ENCODE results near the gene SELP. TPM values are rescaled to one million over a fixed set of nuclear protein-coding genes. Genes with fewer than 3 reads are reported as not detected.

SELP gene
- total and polyA plus RNA-seq, 2 of the 8 experiments (the other 6 are each of a cell fraction or from before 2014, with no cell fraction given) = not detected

GRCh38 chr1:169568497-169568896 lies 61.4 kb downstream of the SELP start:
- H3K18ac ChIP-seq (ENCODE audit: extremely low read depth, low read length) = no peak overlapping the region
- no peak overlapping the region for H2AFZ ChIP-seq (ENCODE audit: low read length)
- ChIA-PET CTCF (ENCODE audit: partially characterized antibody) (interaction anchor here (1.1 to 1.8 kb wide), 2 partner anchors 9 to 33 kb away, joined by 4 to 5 read pairs; no protein-coding TSS in a partner anchor), POLR2A (ENCODE audit: partially characterized antibody) (no interaction called here)
- H3K36me3 ChIP-seq (ENCODE audit: control insufficient read depth in 2 of 4, insufficient read depth in 4 of 4, low read length in 3 of 4) = no peaks in the 10 kb centered on the region
- WGBS, 2 experiments (ENCODE audit: extremely low coverage in 1 of 2, insufficient coverage in 1 of 2, insufficient read length in 1 of 2, insufficient replicate concordance in 2 of 2, low coverage in 1 of 2, low lambda C conversion rate in 2 of 2, missing lambda C conversion rate in 1 of 2) = 92% methylated on average over 1 of the region's 1 CpG; no CpG with 5 or more reads in 1 of the 2 experiments
- no peak overlapping the region for H3K23ac ChIP-seq (ENCODE audit: insufficient read length)
- H2AK5ac ChIP-seq (ENCODE audit: low read depth, low read length) = no peak overlapping the region
- H3K4ac ChIP-seq (replicated peaks; ENCODE audit: insufficient read length, low read depth, low read length) = no peak overlapping the region
- H3K14ac ChIP-seq (ENCODE audit: insufficient read length) = no peak overlapping the region
- no peak overlapping the region for H2BK15ac ChIP-seq (ENCODE audit: low read length)
- H2BK120ac ChIP-seq (replicated peaks; ENCODE audit: low read depth, low read length) = no peak overlapping the region
- H4K8ac ChIP-seq (ENCODE audit: extremely low read depth, insufficient read depth, low read length) = no peak overlapping the region
- no peak overlapping the region for H3K4me2 ChIP-seq (ENCODE audit: insufficient read depth in 1 of 2, low read depth in 2 of 2, low read length in 2 of 2)
- no peak overlapping the region for H3K4me3 ChIP-seq (ENCODE audit: extremely low read depth in 1 of 4, insufficient read depth in 2 of 4, low read depth in 3 of 4, low read length in 4 of 4)
- H3K56ac ChIP-seq (replicated peaks; ENCODE audit: insufficient read length, low read depth, low read length) = no peak overlapping the region
- TF ChIP-seq SIN3A (conservative IDR thresholded peaks at IDR 0.05 in 1 of 2, IDR thresholded peaks at IDR 0.05 in 1 of 2; ENCODE audit: low read depth in 1 of 2, low read length in 2 of 2) (no peak), SIRT6 (IDR thresholded peaks at IDR 0.05; ENCODE audit: low read length) (no peak), SP1 (IDR thresholded peaks at IDR 0.05; ENCODE audit: low read depth, low read length) (no peak), CHD1 (IDR thresholded peaks at IDR 0.05; ENCODE audit: low read depth, low read length) (no peak), USF2 (IDR thresholded peaks at IDR 0.05; ENCODE audit: low read length) (no peak), CREB1 (IDR thresholded peaks at IDR 0.05) (no peak), SRF (IDR thresholded peaks at IDR 0.05; ENCODE audit: low read depth, low read length) (no peak), SP2 (IDR thresholded peaks at IDR 0.05; ENCODE audit: low read length) (no peak), SIX5 (IDR thresholded peaks at IDR 0.05; ENCODE audit: low read depth, low read length) (no peak), JUN (IDR thresholded peaks at IDR 0.05; ENCODE audit: low read depth, low read length) (no peak), GABPA (IDR thresholded peaks at IDR 0.05; ENCODE audit: borderline replicate concordance, insufficient read depth, low read length) (no peak), RXRA (IDR thresholded peaks at IDR 0.05; ENCODE audit: insufficient read depth, low read depth, low read length) (no peak), EZH2 (IDR thresholded peaks at IDR 0.05; ENCODE audit: low read depth, low read length, severe bottlenecking) (no peak), NANOG (IDR thresholded peaks at IDR 0.05; ENCODE audit: insufficient read depth, low read depth, low read length, poor library complexity, severe bottlenecking) (no peak)
- no peaks in the 10 kb centered on the region for H3K79me1 ChIP-seq (ENCODE audit: low read depth, low read length)
- no peaks in the 10 kb centered on the region for H3K79me2 ChIP-seq (ENCODE audit: control insufficient read depth in 1 of 2, insufficient read depth in 2 of 2, low read length in 2 of 2)
- no peak overlapping the region for H4K5ac ChIP-seq (ENCODE audit: insufficient read length, low read depth, low read length)
- H3K9ac ChIP-seq (replicated peaks in 1 of 4; ENCODE audit: extremely low read depth in 1 of 4, low read depth in 3 of 4, low read length in 3 of 4) = no peak overlapping the region
- no peak for FAIRE-seq
- H3K27ac ChIP-seq (ENCODE audit: low read depth, low read length) = no peak overlapping the region
- H3K9me3 ChIP-seq (ENCODE audit: insufficient read depth in 2 of 2, low read depth in 1 of 2, low read length in 1 of 2) = no peaks in the 10 kb centered on the region
- no peaks in the 10 kb centered on the region for H3K23me2 ChIP-seq (ENCODE audit: low read depth, low read length)
- H2BK5ac ChIP-seq (ENCODE audit: low read depth, low read length) = no peak overlapping the region
- no peak overlapping the region for H4K91ac ChIP-seq (replicated peaks; ENCODE audit: insufficient read length, low read length)
- no peak overlapping the region for H2BK12ac ChIP-seq (ENCODE audit: low read depth, low read length)
- H3K27me3 ChIP-seq (replicated peaks in 1 of 4; ENCODE audit: control insufficient read depth in 3 of 4, extremely low read depth in 1 of 4, insufficient read depth in 3 of 4, low read length in 3 of 4) = no peaks in the 10 kb centered on the region
- H4K20me1 ChIP-seq (replicated peaks in 1 of 2; ENCODE audit: control insufficient read depth in 1 of 2, insufficient read depth in 2 of 2, low read length in 2 of 2) = no peaks in the 10 kb centered on the region
- DNase-seq (ENCODE audit: low read depth in 1 of 2, low spot score in 2 of 2) = no peak
- no peaks in the 10 kb centered on the region for H3K4me1 ChIP-seq (replicated peaks in 1 of 4; ENCODE audit: control insufficient read depth in 3 of 4, insufficient read depth in 4 of 4, low read length in 3 of 4)
- no peak overlapping the region for H2BK20ac ChIP-seq (ENCODE audit: low read length)
